ENCODE results near the gene ASCC1.

ASCC1 gene

DNA sequence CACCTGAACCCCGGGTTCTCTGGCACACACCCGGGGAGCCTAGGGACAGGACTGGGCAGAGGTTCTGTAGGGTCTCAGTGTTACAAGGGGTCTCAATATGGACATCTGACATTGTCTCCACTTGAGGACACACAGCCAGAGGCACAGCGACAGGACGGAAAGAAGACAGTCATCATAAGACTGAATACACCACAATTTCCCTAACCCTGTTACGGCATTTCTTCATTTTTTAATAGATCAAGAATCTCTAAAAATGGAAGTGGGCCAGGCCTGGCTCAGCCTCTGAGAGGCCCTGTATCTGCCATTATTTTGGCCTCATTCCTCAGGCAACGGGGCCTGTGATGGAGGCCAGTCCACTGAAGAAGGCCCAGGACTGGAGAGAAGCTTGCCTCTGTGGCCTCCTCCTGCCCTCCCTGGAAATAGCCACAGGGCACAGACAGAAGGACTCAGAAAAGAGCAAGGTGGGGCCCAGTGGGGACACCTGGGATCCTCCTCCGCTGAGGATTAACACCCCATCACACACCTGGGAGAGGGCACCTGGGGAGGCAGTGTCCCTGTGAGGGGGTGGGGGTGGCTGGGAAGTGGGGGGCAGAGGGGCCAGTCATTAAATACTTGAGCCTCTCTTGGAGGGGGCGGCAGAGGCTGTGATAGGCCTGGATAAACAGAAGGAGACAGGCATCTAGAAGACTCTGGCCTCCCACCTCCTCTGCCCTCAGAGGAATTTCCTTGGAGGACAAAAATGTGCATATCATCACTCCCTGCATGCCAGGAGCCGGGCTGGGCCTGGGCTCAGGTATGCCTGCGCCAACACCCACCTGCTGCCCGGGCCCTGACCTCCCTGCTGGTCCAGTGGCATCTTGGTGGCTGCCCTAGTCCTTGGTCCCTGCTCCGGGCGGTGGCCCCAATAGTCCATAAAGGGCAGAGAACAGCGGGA is 135.8 kb downstream of the ASCC1 start:
- no peak for DNase-seq

DNA sequence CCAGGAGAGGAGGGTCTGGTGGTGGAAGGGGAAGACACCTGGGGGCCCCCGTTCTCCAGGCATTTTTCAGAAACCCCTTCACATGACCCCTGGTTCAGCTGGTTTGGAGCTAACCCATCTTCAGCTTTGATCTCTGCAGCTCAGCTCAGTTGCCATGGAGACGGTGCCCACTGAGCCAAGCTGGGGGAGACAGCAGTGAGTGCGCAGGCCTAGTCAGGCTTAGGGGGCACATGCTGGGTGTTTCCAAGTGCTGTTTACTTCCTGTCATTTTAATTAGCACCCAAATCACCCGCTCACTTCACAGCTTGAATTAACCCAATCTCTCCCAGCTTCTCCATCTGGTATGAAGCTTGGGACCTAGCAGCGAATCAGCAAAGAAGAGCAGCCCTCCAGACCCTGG is 136.7 kb downstream of the ASCC1 start:
- DNase-seq, result no peak

GRCh38 chr10:72077275-72077990 is 138.6 kb downstream of the ASCC1 start:
- DNase-seq, result no peak

- DNase-seq, result no peak
These were observed 139.3 kb downstream of the ASCC1 start for GRCh38 chr10:72076756-72077155.

GRCh38 chr10:72075376-72076115 is 140.5 kb downstream of the ASCC1 start:
- DNase-seq, result no peak

GRCh38 chr10:72074574-72075375 is 141.3 kb downstream of the ASCC1 start:
- no peak for DNase-seq

DNA sequence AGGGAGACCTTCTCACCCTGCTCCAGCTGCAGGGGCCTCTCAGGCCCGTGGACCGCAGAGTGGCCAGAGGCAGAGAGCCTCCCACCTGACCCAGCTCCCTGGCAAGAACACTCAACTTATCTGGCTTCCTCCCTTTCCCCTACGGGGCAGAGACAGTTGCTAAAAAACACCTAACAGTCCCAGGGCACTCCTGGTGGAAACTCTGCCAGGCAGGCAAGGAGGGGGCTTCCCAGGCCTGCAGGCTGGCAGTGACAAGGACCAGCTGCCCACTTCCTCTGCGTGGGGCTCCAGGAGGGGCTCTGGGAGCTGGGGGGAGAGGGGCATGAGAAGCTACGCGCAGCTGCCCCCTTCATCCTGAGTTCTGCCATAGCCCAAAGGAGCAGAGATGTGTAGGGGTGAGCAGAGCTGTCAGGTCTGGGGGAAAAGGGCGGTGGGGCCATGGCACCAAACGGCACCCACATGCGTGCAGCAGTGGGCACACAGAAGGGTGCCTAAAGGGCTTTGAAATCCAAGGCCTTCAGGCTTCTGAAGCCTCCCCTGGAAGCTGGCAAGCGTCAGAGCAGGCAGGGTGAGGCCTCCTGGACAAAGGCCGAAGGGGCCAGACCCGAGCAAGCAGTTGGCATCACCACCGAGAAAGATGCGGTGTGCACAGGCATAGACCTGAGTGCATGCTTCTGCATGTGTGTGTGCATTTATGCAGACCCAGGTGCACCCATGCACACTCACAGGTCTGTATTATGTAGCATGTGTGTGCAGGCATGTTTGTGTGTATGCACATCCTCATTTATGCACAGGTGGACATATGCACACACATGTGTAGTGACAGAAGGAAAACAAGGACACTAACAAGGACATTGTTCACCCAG is 142.1 kb downstream of the ASCC1 start:
- DNase-seq, result no peak

- no peak for DNase-seq
These were observed 143.4 kb downstream of the ASCC1 start for GRCh38 chr10:72072639-72073038.

- no peak for DNase-seq
These were observed 144.0 kb downstream of the ASCC1 start for GRCh38 chr10:72072046-72072445.

DNA sequence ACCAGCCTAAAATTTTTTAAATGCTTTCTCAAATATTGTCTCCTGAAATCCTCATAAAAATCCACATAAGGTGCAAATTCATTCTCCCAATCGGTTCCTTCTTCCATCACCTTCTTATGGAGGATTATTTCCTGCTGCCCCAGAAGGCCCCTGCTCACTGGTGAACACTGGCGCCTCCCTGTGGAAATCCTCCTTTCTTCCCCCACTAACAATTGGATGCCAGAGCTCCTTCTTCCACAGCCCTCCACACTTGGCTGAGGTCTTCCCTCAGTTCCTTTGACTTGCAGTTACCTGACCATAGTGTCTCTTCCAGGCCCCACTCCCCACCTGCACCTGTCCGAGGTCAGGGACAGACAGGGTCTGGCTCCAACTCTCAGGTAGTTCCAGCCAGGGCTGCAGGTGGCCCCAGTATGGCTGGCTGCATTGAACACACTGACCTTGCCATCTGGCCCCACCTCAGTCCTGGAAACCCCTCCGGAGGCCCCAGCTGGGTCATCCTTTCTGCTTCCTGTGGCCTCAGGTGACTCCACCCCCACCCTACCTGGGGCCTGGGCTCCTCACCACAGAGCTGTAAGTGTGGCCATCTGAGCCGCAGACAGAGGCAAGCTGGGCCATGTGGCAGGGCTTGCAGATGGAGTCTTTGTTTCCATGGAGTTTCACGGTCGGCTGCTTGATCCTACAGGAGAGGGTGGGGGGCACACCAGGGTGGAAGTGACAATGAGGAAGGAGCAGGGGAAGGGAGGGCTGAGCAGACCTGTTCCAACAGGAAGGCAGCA is 146.1 kb downstream of the ASCC1 start:
- DNase-seq, result no peak

DNA sequence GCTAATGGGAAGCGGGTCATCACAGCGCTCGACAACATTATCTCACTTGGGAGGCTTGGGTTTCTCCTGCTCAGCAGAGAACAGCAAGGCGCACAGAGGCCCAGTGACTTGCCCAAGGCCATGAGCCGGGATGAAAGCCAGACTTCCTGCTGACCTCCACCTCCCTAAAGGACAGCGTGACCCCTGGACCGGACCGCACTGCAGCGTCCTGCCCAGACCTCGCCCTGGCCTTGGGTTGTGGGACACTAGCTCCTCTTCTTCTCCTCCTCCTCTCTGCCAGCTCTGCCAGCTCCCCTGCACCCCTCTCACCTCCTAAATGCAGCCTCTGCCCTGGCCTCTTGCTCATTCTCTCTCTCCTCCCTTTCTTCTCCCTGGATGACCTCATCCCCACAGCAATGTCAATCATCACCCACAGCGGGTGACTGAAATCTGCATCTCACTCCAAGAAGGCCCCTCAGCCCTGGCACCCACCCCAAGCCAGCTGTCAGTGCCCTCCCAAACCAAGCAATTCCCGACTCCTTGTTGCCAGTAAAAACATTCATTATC is 147.1 kb downstream of the ASCC1 start:
- DNase-seq, result no peak

DNA sequence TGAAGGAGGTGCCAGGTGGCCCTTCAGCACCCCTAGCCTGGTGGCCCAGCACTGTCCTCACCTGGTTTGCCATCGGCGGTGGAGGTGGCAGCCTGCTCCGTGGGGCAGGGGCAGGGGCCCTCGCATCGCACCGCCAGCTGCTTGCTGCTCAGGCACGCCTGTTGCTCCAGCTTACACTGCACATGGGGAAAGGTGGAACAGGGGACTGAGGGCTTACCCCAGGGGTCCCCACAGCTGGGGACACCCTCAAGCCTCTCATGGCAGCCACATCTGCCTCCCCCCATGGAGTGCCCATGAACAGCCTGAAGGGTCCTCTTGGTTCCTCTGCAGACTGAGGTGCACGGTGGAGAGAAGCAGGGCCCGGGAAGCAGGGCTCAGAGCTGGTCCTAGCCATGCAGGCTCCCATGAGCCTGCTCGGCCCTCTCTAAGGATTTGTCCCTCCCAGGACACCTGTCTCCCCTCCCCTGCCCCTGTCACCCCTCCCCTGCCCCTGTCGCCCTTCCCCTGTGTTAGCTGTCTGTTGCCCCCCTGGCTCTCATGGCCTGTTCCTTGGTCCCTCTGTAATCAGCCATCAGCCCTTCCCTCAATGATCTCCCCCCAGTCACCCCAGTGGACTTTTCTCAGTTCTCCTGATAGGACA is 147.8 kb downstream of the ASCC1 start:
- no peak for DNase-seq

- no peak for DNase-seq
These were observed 148.5 kb downstream of the ASCC1 start for GRCh38 chr10:72067463-72068125.

- no peak for DNase-seq
These were observed 149.5 kb downstream of the ASCC1 start for GRCh38 chr10:72066318-72067284.

DNA sequence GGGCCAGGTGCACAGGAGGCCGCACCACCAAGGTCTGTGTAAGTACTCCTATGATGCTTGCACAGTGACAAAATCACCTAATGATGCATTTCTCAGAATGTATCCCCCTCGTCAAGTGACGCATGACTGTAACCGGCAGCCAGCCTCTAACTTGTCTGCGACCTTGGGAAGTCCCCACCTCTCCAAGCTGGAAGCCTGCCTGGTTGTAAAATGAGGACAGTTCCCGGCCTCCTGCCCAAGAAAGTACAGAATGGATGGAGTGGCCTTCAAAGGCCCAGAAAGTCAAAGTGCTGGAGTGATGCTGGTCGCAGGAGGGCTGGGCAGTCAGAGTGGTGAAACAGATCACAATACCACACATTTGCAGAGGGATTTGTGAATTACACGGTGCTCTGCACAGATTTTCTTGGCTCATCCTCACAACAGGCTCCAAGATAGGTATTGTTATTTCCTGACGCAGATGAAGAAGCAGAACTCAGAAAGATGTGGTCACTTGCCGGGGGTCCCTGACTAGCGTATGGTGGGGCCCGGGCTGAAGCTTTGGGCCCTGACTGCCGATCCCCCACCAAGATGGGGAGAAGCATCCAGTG is 150.5 kb downstream of the ASCC1 start:
- no peak for DNase-seq

GRCh38 chr10:72063703-72064391 is 152.2 kb downstream of the ASCC1 start:
- DNase-seq, result no peak
